H1 (cell line): ENCODE data around the gene TRIL. TPM values are rescaled to one million over a fixed set of nuclear protein-coding genes. Genes with fewer than 3 reads are reported as not detected.

ENCODE experiments used
- CTCF ChIA-PET: fragments of 300-600 bp; sonication (Branson Sonifier 250); formaldehyde crosslinking; loops from one replicate; lab custom pipeline; 2021; ENCODE audit not compliant: partially characterized antibody; lab: Charles Lee
- POLR2A ChIA-PET: fragments of 300-600 bp; sonication (Branson Sonifier 250); formaldehyde crosslinking; loops from one replicate; lab custom pipeline; 2021; ENCODE audit warnings: inconsistent platforms; ENCODE audit not compliant: partially characterized antibody; lab: Charles Lee
- DNase-seq, 2 experiments: peaks; one replicate each; pipeline versions ENCODE4 v3.0.0 to v3.0.0-alpha.2; 2010 to 2022; ENCODE audit warnings: low spot score in 2 of 2, low read depth in 1 of 2, mixed read lengths in 1 of 2
- FAIRE-seq: peaks from 2 replicates; lab custom pipeline; 2011; peaks lifted over from hg19 to GRCh38; lab: Jason Lieb, UNC
- H2AFZ ChIP-seq: 2 replicates; pipeline ENCODE4 v1.8.1; 2012; ENCODE audit warnings: low read length, inconsistent platforms
- H2AK5ac ChIP-seq: 2 replicates; pipeline ENCODE4 v1.6.1; 2013; ENCODE audit warnings: low read depth, low read length
- H2BK120ac ChIP-seq: replicated peaks from 2 replicates; pipeline ENCODE3; 2013; ENCODE audit warnings: low read depth, low read length, inconsistent platforms
- H2BK12ac ChIP-seq: 2 replicates; pipeline ENCODE4 v1.6.1; 2013; ENCODE audit warnings: low read depth, low read length
- H2BK15ac ChIP-seq: 2 replicates; pipeline ENCODE4 v1.6.1; 2013; ENCODE audit warnings: low read length
- H2BK20ac ChIP-seq: 2 replicates; pipeline ENCODE4 v1.6.1; 2013; ENCODE audit warnings: low read length
- H2BK5ac ChIP-seq: 2 replicates; pipeline ENCODE4 v1.6.1; 2013; ENCODE audit warnings: low read depth, low read length
- H3K14ac ChIP-seq: 2 replicates; pipeline ENCODE4 v1.6.1; 2013; ENCODE audit warnings: inconsistent platforms; ENCODE audit not compliant: insufficient read length
- H3K18ac ChIP-seq: 2 replicates; pipeline ENCODE4 v1.6.1; 2013; ENCODE audit warnings: low read length; ENCODE audit errors: extremely low read depth
- H3K23ac ChIP-seq: 2 replicates; pipeline ENCODE4 v1.6.1; 2013; ENCODE audit warnings: inconsistent platforms; ENCODE audit not compliant: insufficient read length
- H3K23me2 ChIP-seq: 2 replicates; pipeline ENCODE4 v1.6.1; 2013; ENCODE audit warnings: low read depth, low read length
- H3K27ac ChIP-seq: 2 replicates; pipeline ENCODE4 v1.6.1; 2011; ENCODE audit warnings: low read depth, low read length, inconsistent platforms
- H3K27me3 ChIP-seq, 4 experiments: replicated peaks in 1 of 4; 1 replicate in 1 of 4; 2 replicates in 3 of 4; pipeline versions ENCODE4 v1.6.1 to v1.8.1; 2011 to 2013; ENCODE audit warnings: low read length in 3 of 4, mild to moderate bottlenecking in 3 of 4, inconsistent platforms in 2 of 4, mixed read lengths in 2 of 4, moderate library complexity in 1 of 4; ENCODE audit not compliant: control insufficient read depth in 3 of 4, insufficient read depth in 3 of 4; ENCODE audit errors: extremely low read depth in 1 of 4
- H3K36me3 ChIP-seq, 4 experiments: 2 replicates each; pipeline versions ENCODE4 v1.6.1 to v1.8.1; 2011 to 2013; ENCODE audit warnings: mild to moderate bottlenecking in 4 of 4, low read length in 3 of 4, moderate library complexity in 2 of 4, control low read depth in 1 of 4, inconsistent platforms in 1 of 4; ENCODE audit not compliant: insufficient read depth in 4 of 4, control insufficient read depth in 2 of 4
- H3K4ac ChIP-seq: replicated peaks from 2 replicates; pipeline ENCODE3; 2013; ENCODE audit warnings: low read length, low read depth, mixed read lengths, inconsistent platforms; ENCODE audit not compliant: insufficient read length
- H3K4me1 ChIP-seq, 4 experiments: replicated peaks in 1 of 4; 1 replicate in 1 of 4; 2 replicates in 3 of 4; pipeline versions ENCODE4 v1.6.1 to v1.8.1; 2011 to 2013; ENCODE audit warnings: low read length in 3 of 4, inconsistent platforms in 2 of 4, mixed read lengths in 1 of 4; ENCODE audit not compliant: insufficient read depth in 4 of 4, control insufficient read depth in 3 of 4
- H3K4me2 ChIP-seq, 2 experiments: 2 replicates each; pipeline versions ENCODE4 v1.6.1 to v1.8.1; 2011 to 2013; ENCODE audit warnings: low read depth in 2 of 2, low read length in 2 of 2, control low read depth in 1 of 2, inconsistent platforms in 1 of 2, mild to moderate bottlenecking in 1 of 2; ENCODE audit not compliant: insufficient read depth in 1 of 2
- H3K4me3 ChIP-seq, 4 experiments: fragments of 200-600, 300-600 bp in 1 of 4; sonication (generic), shearing (Covaris generic), sonication (Bioruptor Twin) in 1 of 4; 2 replicates each; pipeline versions ENCODE4 v1.5.1 to v1.8.1; 2011 to 2016; ENCODE audit warnings: low read length in 4 of 4, low read depth in 3 of 4, control low read depth in 2 of 4, inconsistent platforms in 2 of 4, mild to moderate bottlenecking in 2 of 4, mixed read lengths in 1 of 4, moderate library complexity in 1 of 4; ENCODE audit not compliant: insufficient read depth in 2 of 4; ENCODE audit errors: extremely low read depth in 1 of 4
- H3K56ac ChIP-seq: replicated peaks from 2 replicates; pipeline ENCODE3; 2013; ENCODE audit warnings: low read depth, mild to moderate bottlenecking, mixed read lengths, low read length, inconsistent platforms; ENCODE audit not compliant: insufficient read length
- H3K79me1 ChIP-seq: 2 replicates; pipeline ENCODE4 v1.6.1; 2013; ENCODE audit warnings: low read depth, low read length, control low read depth
- H3K79me2 ChIP-seq, 2 experiments: 2 replicates each; pipeline versions ENCODE4 v1.6.1 to v1.8.1; 2012 to 2013; ENCODE audit warnings: low read length in 2 of 2, mild to moderate bottlenecking in 2 of 2, inconsistent platforms in 1 of 2; ENCODE audit not compliant: insufficient read depth in 2 of 2, control insufficient read depth in 1 of 2
- H3K9ac ChIP-seq, 4 experiments: replicated peaks in 1 of 4; 1 replicate in 1 of 4; 2 replicates in 3 of 4; pipeline versions ENCODE4 v1.6.1 to v1.8.1; 2011 to 2013; ENCODE audit warnings: low read depth in 3 of 4, low read length in 3 of 4, control low read depth in 2 of 4, mild to moderate bottlenecking in 2 of 4, moderate library complexity in 2 of 4, inconsistent platforms in 1 of 4; ENCODE audit errors: extremely low read depth in 1 of 4
- H3K9me3 ChIP-seq, 2 experiments: 2 replicates each; pipeline versions ENCODE4 v1.6.1 to v1.8.1; 2012 to 2013; ENCODE audit warnings: mild to moderate bottlenecking in 2 of 2, moderate library complexity in 2 of 2, control low read depth in 1 of 2, inconsistent platforms in 1 of 2, low read depth in 1 of 2, low read length in 1 of 2, mixed read lengths in 1 of 2; ENCODE audit not compliant: insufficient read depth in 2 of 2
- H4K20me1 ChIP-seq, 2 experiments: replicated peaks in 1 of 2; 2 replicates each; pipeline versions ENCODE3 to v1.8.1; 2011 to 2013; ENCODE audit warnings: inconsistent platforms in 2 of 2, low read length in 2 of 2, mild to moderate bottlenecking in 1 of 2; ENCODE audit not compliant: insufficient read depth in 2 of 2, control insufficient read depth in 1 of 2
- H4K5ac ChIP-seq: 2 replicates; pipeline ENCODE4 v1.6.1; 2013; ENCODE audit warnings: low read length, low read depth, mixed read lengths, inconsistent platforms; ENCODE audit not compliant: insufficient read length
- H4K8ac ChIP-seq: 2 replicates; pipeline ENCODE4 v1.8.0; 2013; ENCODE audit warnings: mild to moderate bottlenecking, moderate library complexity, low read length, inconsistent platforms; ENCODE audit not compliant: insufficient read depth; ENCODE audit errors: extremely low read depth
- H4K91ac ChIP-seq: replicated peaks from 2 replicates; pipeline ENCODE3; 2013; ENCODE audit warnings: low read length, mixed read lengths, inconsistent platforms; ENCODE audit not compliant: insufficient read length
- CBX8 ChIP-seq: fragments of 300-800, 300-1000 bp; sonication (generic); IDR thresholded peaks from 2 replicates; pipeline ENCODE4 v1.7.1; 2016; ENCODE audit warnings: low read depth, low read length, borderline replicate concordance
- CTCF ChIP-seq, 3 experiments: IDR thresholded peaks; 1 replicate in 2 of 3; 2 replicates in 1 of 3; pipeline versions ENCODE4 v1.5.1 to v1.6.1; 2011; ENCODE audit warnings: low read length in 3 of 3, mild to moderate bottlenecking in 3 of 3, inconsistent platforms in 2 of 3, low read depth in 1 of 3, moderate library complexity in 1 of 3; ENCODE audit not compliant: insufficient read depth in 1 of 3; ENCODE audit errors: control extremely low read depth in 1 of 3
- KDM1A ChIP-seq: fragments of 200-600, 300-600 bp; sonication (generic); IDR thresholded peaks from 2 replicates; pipeline ENCODE4 v1.7.1; 2016; ENCODE audit warnings: mild to moderate bottlenecking, low read length, borderline replicate concordance
- KDM4A ChIP-seq: IDR thresholded peaks from one replicate; pipeline ENCODE4 v1.7.1; 2012; ENCODE audit warnings: low read depth, mild to moderate bottlenecking, moderate library complexity, low read length, inconsistent platforms; ENCODE audit not compliant: severe bottlenecking
- RNF2 ChIP-seq: fragments of 200-900, 300-1000 bp; sonication (generic); IDR thresholded peaks from 2 replicates; pipeline ENCODE4 v1.7.1; 2016; ENCODE audit warnings: borderline replicate concordance, low read depth, mild to moderate bottlenecking, antibody characterized with exemption, low read length; ENCODE audit not compliant: poor library complexity, severe bottlenecking; ENCODE audit errors: missing control alignments
- SIN3A ChIP-seq, 2 experiments: IDR thresholded peaks in 1 of 2; conservative IDR thresholded peaks in 1 of 2; 2 replicates each; pipeline ENCODE4 v1.6.1; 2011 to 2012; ENCODE audit warnings: low read length in 2 of 2, improper control_type of control experiment in 1 of 2, low read depth in 1 of 2, mild to moderate bottlenecking in 1 of 2
- SIRT6 ChIP-seq: IDR thresholded peaks from one replicate; pipeline ENCODE4 v1.7.1; 2012; ENCODE audit warnings: low read length, inconsistent platforms
- SIX5 ChIP-seq: IDR thresholded peaks from 2 replicates; pipeline ENCODE4 v1.6.1; 2011; ENCODE audit warnings: mild to moderate bottlenecking, low read depth, low read length
- TAF7 ChIP-seq: optimal IDR thresholded peaks from 2 replicates; pipeline ENCODE3; 2011; ENCODE audit warnings: low read depth, mild to moderate bottlenecking, inconsistent platforms, low read length, moderate library complexity, borderline replicate concordance
- TBP ChIP-seq: IDR thresholded peaks from 2 replicates; pipeline ENCODE4 v1.6.1; 2011; ENCODE audit warnings: low read depth, low read length, improper control_type of control experiment
- ZNF274 ChIP-seq: IDR thresholded peaks from 2 replicates; pipeline ENCODE4 v1.7.0; 2012; ENCODE audit warnings: low read length, borderline replicate concordance; ENCODE audit errors: extremely low read depth
- WGBS, 2 experiments: shearing (Covaris generic) in 1 of 2; methylation state at CpG; one replicate each; pipeline versions ENCODE4 v1.1.6 to v1.1.7; 2013 to 2015; ENCODE audit warnings: low lambda C conversion rate in 2 of 2, mixed read lengths in 2 of 2, inconsistent platforms in 1 of 2, low coverage in 1 of 2, missing lambda C conversion rate in 1 of 2; ENCODE audit not compliant: insufficient replicate concordance in 2 of 2, insufficient coverage in 1 of 2, insufficient read length in 1 of 2; ENCODE audit errors: extremely low coverage in 1 of 2, missing lambda C conversion rate in 1 of 2; 5-methylcytosine and 5-hydroxymethylcytosine counted together
- polyA plus RNA-seq, 7 experiments: library from polyadenylated mRNA; depleted of rRNA in 3 of 7; stranded (reverse) in 5 of 7; unstranded in 2 of 7; fragments of >200 nt in 5 of 7; fragments of 200-250 nt in 2 of 7; gene quantifications; 1 replicate in 5 of 7; 2 replicates in 1 of 7; 4 replicates in 1 of 7; pipeline versions ENCODE4 v1.2.1 to v1.2.3, GENCODE V29; 2011 to 2013; ENCODE audit warnings: missing spikeins in 2 of 7, mixed read lengths in 2 of 7
- total RNA-seq: library from RNA; stranded (reverse); fragmentation: NEBNext Ultra II Directional; extraction: Animal tissue kit (Norgen Biotek cat#: 25700); gene quantifications from 2 replicates; pipeline ENCODE4 v1.2.1, GENCODE V29; 2021

TRIL gene
- total and polyA plus RNA-seq, 2 of the 8 experiments (the other 6 are each of a cell fraction or from before 2014, with no cell fraction given): 3.9 to 5.5 TPM

GRCh38 chr7:28988091-28988490, 30.0 kb upstream of the TRIL start:
- H2AK5ac ChIP-seq: no peak overlapping the region
- no peak overlapping the region for H3K14ac ChIP-seq
- no peaks in the 10 kb centered on the region for H3K79me1 ChIP-seq
- H2BK12ac ChIP-seq: no peak overlapping the region
- ChIA-PET CTCF (interaction anchor here (0.7 to 10.0 kb wide), 3 partner anchors 31 to 66 kb away, joined by 3 to 59 read pairs (median 4); partner anchors contain the start of gene TRIL), POLR2A (no interaction called here)
- H3K27ac ChIP-seq: no peak overlapping the region
- H3K56ac ChIP-seq: no peak overlapping the region
- no peak overlapping the region for H2BK20ac ChIP-seq
- no peaks in the 10 kb centered on the region for H3K79me2 ChIP-seq
- H3K4me2 ChIP-seq: no peak overlapping the region
- no peak overlapping the region for H2BK5ac ChIP-seq
- H3K4ac ChIP-seq: no peak overlapping the region
- H4K91ac ChIP-seq: no peak overlapping the region
- no peak overlapping the region for H4K5ac ChIP-seq
- H3K23me2 ChIP-seq: no peaks in the 10 kb centered on the region
- FAIRE-seq (no peak), DNase-seq (no peak)
- H3K27me3 ChIP-seq: no peaks in the 10 kb centered on the region
- H2AFZ ChIP-seq: no peak overlapping the region
- no peaks in the 10 kb centered on the region for H3K36me3 ChIP-seq
- WGBS, 2 experiments: 95% methylated on average over 5 of the region's 5 CpGs; no CpG with 5 or more reads in 1 of the 2 experiments
- H4K8ac ChIP-seq: no peak overlapping the region
- no peak overlapping the region for H2BK15ac ChIP-seq
- no peak overlapping the region for H2BK120ac ChIP-seq
- no peaks in the 10 kb centered on the region for H4K20me1 ChIP-seq
- no peaks in the 10 kb centered on the region for H3K9me3 ChIP-seq
- no peak overlapping the region for H3K23ac ChIP-seq
- H3K4me1 ChIP-seq: peaks cover 2 to 7% (median 6%) of the 10 kb centered on the region in 4 experiments; a peak in 3 of 7 replicates
- no peak overlapping the region for H3K18ac ChIP-seq
- no peak overlapping the region for H3K4me3 ChIP-seq
- H3K9ac ChIP-seq: no peak overlapping the region
- no peak for TF ChIP-seq SIX5
- TF ChIP-seq SIN3A (conservative IDR thresholded peaks at IDR 0.05 in 1 of 2, IDR thresholded peaks at IDR 0.05 in 1 of 2; ENCODE audit: low read depth in 1 of 2, low read length in 2 of 2): no peak
- no peak for TF ChIP-seq KDM1A
- TF ChIP-seq TAF7: no peak
- TF ChIP-seq KDM4A: no peak
- no peak for TF ChIP-seq CBX8
- TF ChIP-seq ZNF274: no peak
- no peak for TF ChIP-seq TBP
- no peak for TF ChIP-seq RNF2
- TF ChIP-seq SIRT6: no peak
- TF ChIP-seq CTCF (IDR thresholded peaks at IDR 0.05; ENCODE audit: control extremely low read depth in 1 of 3, insufficient read depth in 1 of 3, low read depth in 1 of 3, low read length in 3 of 3): no peak
